ENCODE data around the gene ATP11C.

ATP11C gene

DNA sequence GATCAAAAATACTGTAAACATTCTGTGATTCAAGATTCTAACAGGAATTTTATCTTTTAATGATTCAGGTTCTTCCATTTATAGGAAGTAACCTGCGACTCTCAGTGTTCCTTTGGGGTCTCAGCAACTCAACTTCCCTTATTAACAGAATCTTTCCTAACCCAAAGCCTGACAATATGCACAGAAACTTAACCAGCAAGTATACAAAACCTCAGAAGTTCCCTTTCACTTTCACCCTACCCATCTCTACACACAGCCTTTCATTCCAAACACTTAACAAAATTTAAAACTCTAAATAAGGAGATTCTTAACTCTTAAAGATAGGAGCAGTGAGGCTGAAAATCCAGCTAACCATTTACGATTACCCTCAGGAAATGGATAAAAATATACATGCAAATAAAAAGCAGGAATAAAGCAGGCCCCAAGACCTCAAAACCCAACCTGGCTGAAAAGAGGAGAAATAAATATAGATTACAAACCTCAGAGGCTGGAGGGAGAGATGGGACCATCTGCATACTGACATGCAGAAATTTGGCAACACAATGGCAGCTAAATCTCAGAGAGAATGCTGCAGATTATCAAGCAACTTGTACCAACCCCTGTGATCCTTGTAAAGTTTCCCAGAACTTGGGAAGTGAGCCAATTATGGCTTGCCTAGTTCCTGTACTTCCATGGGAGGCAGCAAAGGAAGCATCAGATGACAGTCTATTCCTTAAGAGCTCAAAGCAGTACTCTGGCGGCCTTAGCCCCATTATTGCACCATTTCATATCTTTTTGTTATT lies 101.0 kb downstream of the ATP11C start:
- TF ChIP-seq, protein P1, sequence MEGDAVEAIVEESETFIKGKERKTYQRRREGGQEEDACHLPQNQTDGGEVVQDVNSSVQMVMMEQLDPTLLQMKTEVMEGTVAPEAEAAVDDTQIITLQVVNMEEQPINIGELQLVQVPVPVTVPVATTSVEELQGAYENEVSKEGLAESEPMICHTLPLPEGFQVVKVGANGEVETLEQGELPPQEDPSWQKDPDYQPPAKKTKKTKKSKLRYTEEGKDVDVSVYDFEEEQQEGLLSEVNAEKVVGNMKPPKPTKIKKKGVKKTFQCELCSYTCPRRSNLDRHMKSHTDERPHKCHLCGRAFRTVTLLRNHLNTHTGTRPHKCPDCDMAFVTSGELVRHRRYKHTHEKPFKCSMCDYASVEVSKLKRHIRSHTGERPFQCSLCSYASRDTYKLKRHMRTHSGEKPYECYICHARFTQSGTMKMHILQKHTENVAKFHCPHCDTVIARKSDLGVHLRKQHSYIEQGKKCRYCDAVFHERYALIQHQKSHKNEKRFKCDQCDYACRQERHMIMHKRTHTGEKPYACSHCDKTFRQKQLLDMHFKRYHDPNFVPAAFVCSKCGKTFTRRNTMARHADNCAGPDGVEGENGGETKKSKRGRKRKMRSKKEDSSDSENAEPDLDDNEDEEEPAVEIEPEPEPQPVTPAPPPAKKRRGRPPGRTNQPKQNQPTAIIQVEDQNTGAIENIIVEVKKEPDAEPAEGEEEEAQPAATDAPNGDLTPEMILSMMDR (IDR thresholded peaks at IDR 0.05; ENCODE audit: low read depth, low read length, missing control alignments), result no peak
- no peak for DNase-seq (ENCODE audit: low read depth)
- H3K4me3 ChIP-seq (ENCODE audit: low read depth, low read length), result no peak overlapping the region; the same call in 1 of the 2 replicates

DNA sequence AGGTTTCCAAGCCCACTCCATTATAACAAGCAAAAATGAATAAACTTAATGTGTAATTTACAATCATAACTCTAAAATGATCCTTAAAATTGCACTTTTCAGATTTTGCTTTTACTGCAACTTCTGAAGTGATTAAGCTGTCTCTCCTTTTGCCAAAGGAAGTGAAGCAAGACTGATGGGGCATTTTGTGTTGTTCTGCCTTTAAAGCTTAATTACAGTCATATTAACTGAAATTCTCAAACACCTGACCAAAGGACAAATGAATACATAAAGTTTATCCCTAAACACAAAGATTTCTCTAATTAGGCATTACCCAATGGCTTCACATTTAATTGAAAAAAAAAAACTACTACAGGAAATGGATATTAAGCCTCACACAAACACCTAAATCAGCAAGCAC lies 101.8 kb downstream of the ATP11C start:
- no peak for DNase-seq (ENCODE audit: low read depth)
- TF ChIP-seq, protein P1 (IDR thresholded peaks at IDR 0.05; ENCODE audit: low read depth, low read length, missing control alignments), result no peak
- H3K4me3 ChIP-seq (ENCODE audit: low read depth, low read length), result no peak overlapping the region

DNA sequence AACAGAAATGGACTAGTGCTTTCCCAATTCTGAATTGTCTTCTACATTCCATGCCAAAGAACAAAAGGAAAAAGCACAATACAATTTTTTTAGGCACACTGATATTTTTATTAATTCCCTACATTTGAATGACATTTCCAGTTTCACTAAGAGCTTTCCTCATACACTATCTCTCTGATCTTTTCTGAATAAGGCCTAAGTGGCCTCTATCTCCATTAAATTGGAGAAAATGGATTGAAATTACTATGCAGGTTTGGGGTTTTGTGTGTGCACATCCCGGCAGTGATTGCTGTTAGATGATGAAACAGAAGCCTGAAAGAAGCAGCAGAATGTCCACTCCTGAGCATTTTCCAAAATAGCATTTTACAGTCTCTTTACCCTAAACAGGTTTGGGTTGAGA lies 104.0 kb downstream of the ATP11C start:
- TF ChIP-seq, protein P1 (IDR thresholded peaks at IDR 0.05; ENCODE audit: low read depth, low read length, missing control alignments), result no peak
- no peak overlapping the region for H3K4me3 ChIP-seq (ENCODE audit: low read depth, low read length)
- DNase-seq (ENCODE audit: low read depth), result no peak

DNA sequence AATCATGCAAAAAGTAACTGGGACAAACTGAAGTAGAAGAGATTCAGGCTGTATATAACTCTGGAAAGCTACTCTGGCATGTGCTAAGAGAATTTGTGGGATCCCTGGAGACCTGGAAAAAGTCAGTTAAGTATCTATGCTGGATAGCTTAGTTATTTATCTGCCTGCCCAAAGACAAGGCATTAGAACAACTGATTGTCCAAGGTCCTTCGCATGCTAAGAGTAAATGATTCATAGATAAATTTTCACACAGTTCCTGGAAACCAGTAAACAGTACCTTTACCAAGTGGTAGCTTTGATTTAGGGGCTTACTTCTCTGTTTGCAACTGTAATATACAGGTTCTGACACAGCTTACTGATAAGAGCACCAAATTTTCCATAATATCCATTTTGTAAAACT lies 104.8 kb downstream of the ATP11C start:
- no peak overlapping the region for H3K4me3 ChIP-seq (ENCODE audit: low read depth, low read length)
- TF ChIP-seq, protein P1 (IDR thresholded peaks at IDR 0.05; ENCODE audit: low read depth, low read length, missing control alignments), result no peak
- DNase-seq (ENCODE audit: low read depth), result no peak

DNA sequence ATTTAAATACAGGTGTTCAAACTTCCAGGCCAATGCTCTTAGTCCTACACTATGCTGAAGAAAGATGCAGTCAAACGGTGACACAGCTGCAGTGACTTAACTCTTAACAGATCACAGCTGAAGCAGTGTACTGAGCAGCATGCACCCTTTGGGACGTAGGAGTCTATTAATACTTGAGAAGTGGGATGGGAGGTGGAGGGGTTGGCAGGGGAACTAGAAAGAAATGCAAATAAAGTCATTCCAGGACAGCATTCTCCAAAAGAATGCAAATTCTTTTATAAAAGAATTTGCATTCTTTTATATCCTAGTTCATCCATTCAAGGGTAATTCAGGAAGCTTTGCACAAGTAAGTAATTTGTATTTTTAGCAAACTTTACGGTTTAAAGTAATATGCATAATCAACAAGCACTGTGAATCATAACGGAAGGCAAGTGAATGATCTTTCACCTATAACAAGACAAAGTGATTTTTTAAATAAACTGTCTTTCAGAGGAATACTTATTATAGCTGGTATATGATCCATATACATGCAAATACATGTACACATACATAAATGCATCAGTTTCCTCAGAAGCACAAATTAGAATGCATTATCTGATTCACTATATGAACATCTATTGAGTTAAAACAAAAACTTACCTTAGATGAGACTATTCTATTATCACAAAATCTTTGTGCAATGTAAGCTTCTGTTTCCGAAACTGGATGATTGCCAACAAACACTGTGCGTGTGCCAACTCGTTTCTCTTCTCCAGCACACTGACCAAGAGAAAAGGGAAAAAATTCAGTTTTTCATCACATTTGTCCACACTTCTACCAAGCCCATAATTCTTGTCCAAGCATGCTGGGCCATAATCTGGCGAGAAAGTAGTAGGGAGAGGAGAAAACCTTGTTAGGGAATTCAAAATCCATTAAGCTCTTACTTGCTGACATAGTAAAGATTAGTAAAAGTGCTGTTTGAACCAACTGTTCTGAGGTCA lies 106.5 kb downstream of the ATP11C start:
- TF ChIP-seq, protein P1 (IDR thresholded peaks at IDR 0.05; ENCODE audit: low read depth, low read length, missing control alignments), result no peak
- DNase-seq (ENCODE audit: low read depth), result no peak
- no peak overlapping the region for H3K4me3 ChIP-seq (ENCODE audit: low read depth, low read length)

DNA sequence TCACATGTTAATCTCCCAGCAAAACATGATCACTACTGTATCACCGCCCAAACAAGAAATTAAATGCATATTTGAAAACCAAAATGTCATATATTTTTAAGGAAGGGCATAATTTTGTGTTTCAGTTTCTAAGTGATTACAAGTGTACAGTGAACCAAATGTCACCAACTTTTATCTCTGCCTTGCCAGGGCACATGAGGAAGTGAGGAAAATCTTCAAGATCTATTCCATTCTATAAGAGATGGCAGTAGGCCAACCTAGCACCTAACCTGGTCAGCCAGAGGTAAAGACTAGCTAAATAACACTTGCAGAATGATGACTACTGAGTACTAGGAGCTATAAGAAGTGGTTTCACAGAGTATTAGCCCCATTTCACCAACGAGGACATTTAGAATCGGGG lies 107.2 kb downstream of the ATP11C start:
- no peak overlapping the region for H3K4me3 ChIP-seq (ENCODE audit: low read depth, low read length)
- TF ChIP-seq, protein P1 (IDR thresholded peaks at IDR 0.05; ENCODE audit: low read depth, low read length, missing control alignments), result no peak
- no peak for DNase-seq (ENCODE audit: low read depth)

Measured in GM12864 (cell line).